HEK293 (cell line): ENCODE measurements around the gene SOX6.

Experiments
- CTCF ChIA-PET: fragments of 350-600 bp; formaldehyde crosslinking; extraction: SDS; loops from one replicate; lab custom pipeline; 2021; ENCODE audit warnings: antibody characterized with exemption; lab: Yijun Ruan, JAX
- POLR2A ChIA-PET: fragments of 300-600 bp; formaldehyde crosslinking; extraction: SDS; loops from one replicate; lab custom pipeline; 2020; ENCODE audit warnings: antibody characterized with exemption, inconsistent platforms; lab: Yijun Ruan, JAX
- H3K27ac ChIP-seq: fragments of 200-500 bp; sonication (Bioruptor generic); 2 replicates; pipeline ENCODE4 v1.5.1; 2014; ENCODE audit warnings: low read depth, low read length, control low read depth, inconsistent platforms; ENCODE audit errors: extremely low read depth
- H3K36me3 ChIP-seq, 2 experiments: fragments of 200-500 bp in 1 of 2; sonication (Bioruptor generic) in 1 of 2; 1 replicate in 1 of 2; 2 replicates in 1 of 2; pipeline ENCODE4 v1.5.1; 2014 to 2017; ENCODE audit warnings: inconsistent platforms in 2 of 2, low read length in 2 of 2; ENCODE audit not compliant: control insufficient read depth in 2 of 2, insufficient read depth in 1 of 2
- H3K4me1 ChIP-seq: fragments of 200-500 bp; sonication (Bioruptor generic); 2 replicates; pipeline ENCODE4 v1.5.1; 2014; ENCODE audit warnings: mild to moderate bottlenecking, low read length, inconsistent platforms; ENCODE audit not compliant: control insufficient read depth, insufficient read depth
- H3K4me3 ChIP-seq: 2 replicates; pipeline ENCODE4 v1.5.1; 2011; ENCODE audit warnings: low read depth, mild to moderate bottlenecking, control low read depth, low read length, moderate library complexity
- H3K9me3 ChIP-seq: fragments of 200-500 bp; sonication (Bioruptor generic); 2 replicates; pipeline ENCODE4 v1.5.1; 2014; ENCODE audit warnings: low read depth, low read length, inconsistent platforms; ENCODE audit not compliant: control insufficient read depth, insufficient read depth
- INSM2 ChIP-seq: fragments of 450-650 bp; formaldehyde crosslinking; IDR thresholded peaks from 2 replicates; pipeline ENCODE4 v1.5.1; 2016; ENCODE audit warnings: missing biosample characterization, missing genetic modification characterization
- PRDM4 ChIP-seq: fragments of 450-650 bp; formaldehyde crosslinking; IDR thresholded peaks from 2 replicates; pipeline ENCODE4 v1.5.1; 2017; ENCODE audit warnings: missing biosample characterization, missing genetic modification characterization
- ZBTB10 ChIP-seq: fragments of 450-650 bp; formaldehyde crosslinking; IDR thresholded peaks from 2 replicates; pipeline ENCODE4 v1.5.1; 2016; ENCODE audit warnings: missing biosample characterization, missing genetic modification characterization
- ZBTB21 ChIP-seq: fragments of 450-650 bp; formaldehyde crosslinking; IDR thresholded peaks from 2 replicates; pipeline ENCODE4 v1.5.1; 2017; ENCODE audit warnings: missing biosample characterization, missing genetic modification characterization
- ZNF280C ChIP-seq: fragments of 450-650 bp; formaldehyde crosslinking; IDR thresholded peaks from 2 replicates; pipeline ENCODE4 v1.5.1; 2016; ENCODE audit warnings: missing biosample characterization, missing genetic modification characterization
- ZNF280D ChIP-seq: fragments of 450-650 bp; formaldehyde crosslinking; IDR thresholded peaks from 2 replicates; pipeline ENCODE4 v1.5.1; 2016; ENCODE audit warnings: missing biosample characterization, missing genetic modification characterization
- ZNF354C ChIP-seq: fragments of 450-650 bp; formaldehyde crosslinking; IDR thresholded peaks from 2 replicates; pipeline ENCODE4 v1.5.1; 2016; ENCODE audit warnings: missing biosample characterization, missing genetic modification characterization, low read depth, borderline replicate concordance
- ZNF433 ChIP-seq: fragments of 450-650 bp; formaldehyde crosslinking; IDR thresholded peaks from 2 replicates; pipeline ENCODE4 v1.5.1; 2016; ENCODE audit warnings: missing biosample characterization, missing genetic modification characterization, low read depth
- ZNF473 ChIP-seq: fragments of 450-650 bp; formaldehyde crosslinking; IDR thresholded peaks from 2 replicates; pipeline ENCODE4 v1.5.1; 2017; ENCODE audit warnings: missing biosample characterization, missing genetic modification characterization
- ZNF560 ChIP-seq: fragments of 450-650 bp; formaldehyde crosslinking; IDR thresholded peaks from 2 replicates; pipeline ENCODE4 v1.5.1; 2017; ENCODE audit warnings: missing biosample characterization, missing genetic modification characterization, borderline replicate concordance
- ZNF610 ChIP-seq: fragments of 450-650 bp; formaldehyde crosslinking; IDR thresholded peaks from 2 replicates; pipeline ENCODE4 v1.5.1; 2016; ENCODE audit warnings: missing biosample characterization, missing genetic modification characterization, borderline replicate concordance
- ZNF629 ChIP-seq: fragments of 450-650 bp; formaldehyde crosslinking; IDR thresholded peaks from 2 replicates; pipeline ENCODE4 v1.5.1; 2017; ENCODE audit warnings: missing biosample characterization, missing genetic modification characterization
- ZSCAN30 ChIP-seq: fragments of 450-650 bp; IDR thresholded peaks from 2 replicates; pipeline ENCODE4 v1.5.1; 2018; ENCODE audit warnings: missing biosample characterization, mild to moderate bottlenecking, missing genetic modification characterization, moderate library complexity

Gene SOX6

GRCh38 chr11:16363706-16364105 is 7.4 kb upstream of the SOX6 start:
- ChIA-PET POLR2A (no interaction called here), CTCF (interaction anchor here (0.6 kb wide), 1 partner anchor 417 kb away, joined by 3 read pairs; no protein-coding TSS in a partner anchor)
- no peak for TF ChIP-seq ZNF560 (tag by site-specific recombination)
- no peak for TF ChIP-seq INSM2 (tag by site-specific recombination)
- no peak for TF ChIP-seq ZNF280C (tag by site-specific recombination)
- no peak for TF ChIP-seq ZBTB10 (tag by site-specific recombination)
- no peak for TF ChIP-seq ZNF629 (tag by site-specific recombination)
- TF ChIP-seq ZBTB21 (tag by site-specific recombination): no peak
- TF ChIP-seq ZNF610 (tag by site-specific recombination): no peak
- no peak for TF ChIP-seq ZSCAN30 (tag by site-specific recombination)
- no peak for TF ChIP-seq ZNF433 (tag by site-specific recombination)
- no peak for TF ChIP-seq ZNF473 (tag by site-specific recombination)
- no peak for TF ChIP-seq ZNF354C (tag by site-specific recombination)
- no peak for TF ChIP-seq PRDM4 (tag by site-specific recombination)
- no peak for TF ChIP-seq ZNF280D
- no peaks in the 10 kb centered on the region for H3K4me1 ChIP-seq
- H3K27ac ChIP-seq: no peak overlapping the region
- H3K4me3 ChIP-seq: no peak overlapping the region
- H3K9me3 ChIP-seq: no peaks in the 10 kb centered on the region
- no peaks in the 10 kb centered on the region for H3K36me3 ChIP-seq
